Right atrium auricular region (tissue), 2 donors: ENCODE data around the gene SPEF1. TPM values are rescaled to one million over a fixed set of nuclear protein-coding genes. Genes with fewer than 3 reads are reported as not detected.

Experiments used
- DNase-seq: peaks from one replicate; pipeline ENCODE4 v3.0.0-alpha.2; 2019; ENCODE audit warnings: low spot score
- H3K27ac ChIP-seq, 2 donors: fragments of 200-600 bp; sonication (generic); 1 replicate in 1 of 2; 2 replicates in 1 of 2; pipeline ENCODE4 v1.5.1; 2016 to 2019
- H3K27me3 ChIP-seq, 2 donors: fragments of 200-600 bp; sonication (generic); one replicate each; pipeline versions ENCODE4 v1.5.1 to v1.6.0; 2017 to 2019
- H3K36me3 ChIP-seq: fragments of 200-600 bp; sonication (generic); one replicate; pipeline ENCODE4 v1.5.1; 2016
- H3K4me1 ChIP-seq, 2 donors: fragments of 200-600 bp; sonication (generic); one replicate each; pipeline versions ENCODE4 v1.5.1 to v1.6.0; 2017 to 2019
- H3K4me3 ChIP-seq, 2 donors: fragments of 200-600 bp; sonication (generic); 1 replicate in 1 of 2; 2 replicates in 1 of 2; pipeline ENCODE4 v1.5.1; 2017 to 2019; ENCODE audit warnings: mild to moderate bottlenecking in 1 of 2, moderate library complexity in 1 of 2
- H3K9me3 ChIP-seq, 2 donors: fragments of 200-600 bp; sonication (generic); one replicate each; pipeline ENCODE4 v1.5.1; 2019
- total RNA-seq, 2 donors: library from RNA; depleted of rRNA; stranded (reverse); fragments of >200 nt; gene quantifications; one replicate each; pipeline ENCODE4 v1.1.0, GENCODE V29; 2016
- TF ChIP-seq, protein P1 (sequence below), 2 donors: fragments of 200-600 bp; sonication (generic); IDR thresholded peaks; one replicate each; pipeline ENCODE4 v1.5.1; 2019; ENCODE audit warnings: antibody characterized with exemption in 2 of 2

The SPEF1 gene
- total RNA-seq, 2 donors from 2014 or later, result 0.31 TPM; not detected in 1

DNA sequence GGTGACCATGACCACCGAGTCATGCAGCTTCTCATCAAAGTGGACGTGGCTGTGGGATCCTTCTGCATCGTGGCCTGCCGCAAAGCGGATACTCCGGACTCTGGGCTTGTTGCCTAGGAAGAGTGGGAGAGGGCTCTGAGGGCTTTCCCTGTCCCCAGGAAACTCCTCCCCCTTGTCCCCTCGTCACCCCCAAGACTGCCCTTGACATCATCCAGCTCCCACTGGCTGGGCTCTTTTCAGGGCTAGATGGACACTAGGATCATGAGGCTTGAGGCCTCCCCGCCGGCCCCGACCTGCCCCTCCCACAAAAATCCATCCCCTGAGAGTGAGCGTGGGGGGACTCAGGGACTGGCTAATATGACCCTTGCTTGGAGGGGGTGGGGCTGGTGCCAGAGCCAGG, 22.7 kb downstream of the SPEF1 start:
- no peaks in the 10 kb centered on the region for H3K4me1 ChIP-seq
- no peaks in the 10 kb centered on the region for H3K9me3 ChIP-seq
- no peaks in the 10 kb centered on the region for H3K36me3 ChIP-seq
- DNase-seq, result no peak
- peak overlapping the region; percentile 37 to 45 for H3K27ac ChIP-seq
- no peak overlapping the region for H3K4me3 ChIP-seq
- H3K27me3 ChIP-seq, result no peaks in the 10 kb centered on the region
- TF ChIP-seq, protein P1, sequence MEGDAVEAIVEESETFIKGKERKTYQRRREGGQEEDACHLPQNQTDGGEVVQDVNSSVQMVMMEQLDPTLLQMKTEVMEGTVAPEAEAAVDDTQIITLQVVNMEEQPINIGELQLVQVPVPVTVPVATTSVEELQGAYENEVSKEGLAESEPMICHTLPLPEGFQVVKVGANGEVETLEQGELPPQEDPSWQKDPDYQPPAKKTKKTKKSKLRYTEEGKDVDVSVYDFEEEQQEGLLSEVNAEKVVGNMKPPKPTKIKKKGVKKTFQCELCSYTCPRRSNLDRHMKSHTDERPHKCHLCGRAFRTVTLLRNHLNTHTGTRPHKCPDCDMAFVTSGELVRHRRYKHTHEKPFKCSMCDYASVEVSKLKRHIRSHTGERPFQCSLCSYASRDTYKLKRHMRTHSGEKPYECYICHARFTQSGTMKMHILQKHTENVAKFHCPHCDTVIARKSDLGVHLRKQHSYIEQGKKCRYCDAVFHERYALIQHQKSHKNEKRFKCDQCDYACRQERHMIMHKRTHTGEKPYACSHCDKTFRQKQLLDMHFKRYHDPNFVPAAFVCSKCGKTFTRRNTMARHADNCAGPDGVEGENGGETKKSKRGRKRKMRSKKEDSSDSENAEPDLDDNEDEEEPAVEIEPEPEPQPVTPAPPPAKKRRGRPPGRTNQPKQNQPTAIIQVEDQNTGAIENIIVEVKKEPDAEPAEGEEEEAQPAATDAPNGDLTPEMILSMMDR (IDR thresholded peaks at IDR 0.05), result no peak

DNA sequence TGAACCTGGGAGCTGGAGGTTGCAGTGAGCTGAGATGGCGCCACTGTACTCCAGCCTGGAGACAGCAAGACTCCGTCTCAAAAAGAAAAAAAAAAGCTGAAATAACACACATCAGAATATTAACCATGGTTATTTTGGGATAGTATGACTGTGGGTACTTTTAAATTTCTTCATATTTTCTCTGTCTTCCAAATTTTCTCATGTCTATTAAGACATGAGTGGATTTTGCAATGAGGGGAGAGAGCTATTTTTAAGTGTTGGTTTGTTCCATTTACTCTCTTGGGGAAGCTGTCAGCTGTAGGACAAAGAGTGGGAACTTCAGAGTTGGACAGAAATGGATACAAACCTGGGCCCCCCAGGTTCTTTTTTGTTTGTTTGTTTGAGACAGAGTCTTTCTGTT, 24.0 kb downstream of the SPEF1 start:
- TF ChIP-seq, protein P1 (IDR thresholded peaks at IDR 0.05), result no peak
- H3K27me3 ChIP-seq, result no peaks in the 10 kb centered on the region
- H3K4me1 ChIP-seq, result peaks cover 0 to 8% of the 10 kb centered on the region in 2 donors
- no peaks in the 10 kb centered on the region for H3K36me3 ChIP-seq
- no peaks in the 10 kb centered on the region for H3K9me3 ChIP-seq
- H3K27ac ChIP-seq, result peak overlapping the region; percentile 37 to 45
- H3K4me3 ChIP-seq, result no peak overlapping the region
- no peak for DNase-seq

DNA sequence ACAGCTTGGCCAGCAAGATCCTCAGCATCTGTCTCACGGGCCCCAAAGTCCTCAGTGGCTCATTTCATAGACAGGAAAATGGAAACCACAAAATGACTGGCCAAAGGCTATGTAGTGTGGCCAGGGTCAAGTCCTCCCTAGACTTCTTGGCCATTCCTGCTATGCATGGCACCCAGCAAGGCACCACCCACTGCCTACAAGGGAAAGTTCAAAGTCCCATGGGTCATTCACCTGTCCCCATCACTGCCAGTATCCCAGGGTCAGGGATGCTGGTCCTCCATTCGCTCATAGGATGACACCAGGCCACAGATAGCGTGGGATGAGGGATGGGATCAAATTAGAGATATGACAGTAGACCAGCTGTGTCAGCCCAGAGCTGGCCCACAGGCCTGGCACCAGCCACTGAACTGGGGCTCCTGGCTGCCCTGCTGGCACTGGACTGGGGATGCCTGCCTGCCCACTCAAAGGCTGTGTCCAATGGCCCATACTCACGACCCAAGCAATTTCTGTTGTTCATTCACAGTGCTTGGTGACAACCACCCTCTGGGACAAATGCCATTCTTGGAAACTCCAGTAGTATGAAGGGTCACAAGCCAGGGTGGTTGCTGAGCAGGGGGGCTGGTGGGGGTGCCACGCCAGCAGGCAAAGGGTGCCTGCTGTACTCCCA, 25.3 kb downstream of the SPEF1 start:
- no peak overlapping the region for H3K4me3 ChIP-seq
- TF ChIP-seq, protein P1 (IDR thresholded peaks at IDR 0.05), result no peak
- no peak overlapping the region for H3K27ac ChIP-seq
- H3K27me3 ChIP-seq, result no peaks in the 10 kb centered on the region
- no peaks in the 10 kb centered on the region for H3K36me3 ChIP-seq
- DNase-seq, result no peak
- no peaks in the 10 kb centered on the region for H3K9me3 ChIP-seq
- peaks cover 0 to 17% of the 10 kb centered on the region in 2 donors for H3K4me1 ChIP-seq

DNA sequence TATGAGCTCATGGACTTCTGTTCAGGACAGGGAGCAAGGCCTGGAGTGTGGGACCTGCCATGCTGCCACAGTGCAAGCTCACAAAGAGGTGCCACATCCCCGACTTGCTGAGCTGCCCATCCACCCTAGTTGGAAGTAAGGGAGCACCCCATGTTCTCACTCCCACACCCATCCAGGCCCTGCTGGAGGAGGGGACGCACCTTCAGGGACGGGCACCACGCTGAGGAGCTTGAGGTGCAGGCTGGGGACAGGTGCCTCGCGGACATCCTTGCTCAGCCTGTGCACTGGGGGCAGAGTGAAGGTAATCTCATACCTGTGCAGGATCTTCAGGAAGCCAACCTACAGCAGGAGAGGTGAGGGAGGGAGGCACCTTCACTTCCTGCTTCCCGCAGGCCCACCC, 26.0 kb downstream of the SPEF1 start:
- no peaks in the 10 kb centered on the region for H3K27me3 ChIP-seq
- no peaks in the 10 kb centered on the region for H3K36me3 ChIP-seq
- DNase-seq, result no peak
- H3K4me3 ChIP-seq, result no peak overlapping the region
- no peak overlapping the region for H3K27ac ChIP-seq
- H3K4me1 ChIP-seq, result peaks cover 0 to 18% of the 10 kb centered on the region in 2 donors
- no peaks in the 10 kb centered on the region for H3K9me3 ChIP-seq
- TF ChIP-seq, protein P1 (IDR thresholded peaks at IDR 0.05), result no peak

DNA sequence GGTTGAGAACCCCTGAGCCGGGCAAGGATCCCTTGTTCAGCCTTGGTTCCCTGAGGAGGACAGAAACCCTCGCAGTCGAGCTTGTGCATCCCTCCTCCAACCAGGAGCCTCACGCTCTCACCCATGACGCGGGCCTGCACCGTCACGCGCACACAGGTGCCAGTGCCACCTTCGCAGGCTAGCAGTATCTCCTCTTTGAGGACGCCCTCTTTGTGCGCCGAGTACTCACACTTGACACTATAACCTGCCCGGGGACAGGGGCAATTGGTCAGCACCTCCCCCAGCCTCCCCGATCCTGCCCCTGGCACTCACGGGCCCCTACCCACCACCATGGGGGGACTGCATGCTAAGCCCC, 27.0 kb downstream of the SPEF1 start:
- no peak overlapping the region for H3K27ac ChIP-seq
- no peak for DNase-seq
- H3K36me3 ChIP-seq, result no peaks in the 10 kb centered on the region
- no peaks in the 10 kb centered on the region for H3K9me3 ChIP-seq
- H3K27me3 ChIP-seq, result no peaks in the 10 kb centered on the region
- TF ChIP-seq, protein P1 (IDR thresholded peaks at IDR 0.05), result no peak
- H3K4me3 ChIP-seq, result no peak overlapping the region
- H3K4me1 ChIP-seq, result peaks cover 0 to 29% of the 10 kb centered on the region in 2 donors
